HG03520 (cell line): ENCODE data around the gene ATP10A.

Source experiments
- ATAC-seq: cut with Tn5 transposase; IDR thresholded peaks from one replicate; pipeline ENCODE4 v1.9.1; 2021; ENCODE audit warnings: mild to moderate bottlenecking, moderate library complexity; ENCODE audit not compliant: unreplicated experiment

The ATP10A gene

GRCh38 chr15:25742776-25743547 lies 120.2 kb downstream of the ATP10A start:
- no peak for ATAC-seq

DNA sequence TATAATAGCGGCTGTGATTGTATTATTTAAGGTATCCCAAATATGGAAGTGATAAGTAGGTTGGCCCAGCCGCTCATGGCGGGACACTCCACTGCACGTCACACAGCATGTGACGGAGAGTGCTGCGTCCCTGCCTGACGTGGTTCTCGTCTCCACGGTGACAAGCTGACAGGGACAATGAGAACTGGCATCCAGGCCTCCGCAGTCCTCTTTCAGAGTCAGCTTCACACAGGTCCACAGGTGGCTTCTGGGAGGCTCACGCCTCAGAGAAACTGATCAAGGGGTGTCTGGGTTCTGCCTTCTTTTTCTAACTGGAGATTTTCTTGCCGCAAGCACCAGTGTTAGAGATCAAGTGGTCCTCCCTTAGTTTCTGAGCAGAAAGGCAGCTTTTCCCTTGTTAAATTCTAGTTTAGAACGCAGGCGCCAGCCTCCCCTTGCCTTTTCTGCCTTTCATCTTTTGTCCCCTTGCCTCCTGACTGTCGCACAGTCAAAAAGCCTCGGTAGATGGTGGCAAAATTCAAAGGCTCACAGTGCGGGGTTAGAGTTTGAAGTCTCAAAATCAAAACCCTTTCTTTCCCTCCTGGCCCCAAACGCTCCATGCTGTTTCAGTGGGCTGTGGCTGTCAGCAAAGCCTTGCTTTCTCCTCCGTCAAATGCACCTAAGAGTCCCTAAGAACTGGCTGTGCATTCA lies 120.9 kb downstream of the ATP10A start:
- no peak for ATAC-seq

GRCh38 chr15:25741256-25741580 lies 121.9 kb downstream of the ATP10A start:
- no peak for ATAC-seq

GRCh38 chr15:25740383-25741255 lies 122.5 kb downstream of the ATP10A start:
- no peak for ATAC-seq

- no peak for ATAC-seq
Measured at GRCh38 chr15:25739687-25740121, 123.4 kb downstream of the ATP10A start.

DNA sequence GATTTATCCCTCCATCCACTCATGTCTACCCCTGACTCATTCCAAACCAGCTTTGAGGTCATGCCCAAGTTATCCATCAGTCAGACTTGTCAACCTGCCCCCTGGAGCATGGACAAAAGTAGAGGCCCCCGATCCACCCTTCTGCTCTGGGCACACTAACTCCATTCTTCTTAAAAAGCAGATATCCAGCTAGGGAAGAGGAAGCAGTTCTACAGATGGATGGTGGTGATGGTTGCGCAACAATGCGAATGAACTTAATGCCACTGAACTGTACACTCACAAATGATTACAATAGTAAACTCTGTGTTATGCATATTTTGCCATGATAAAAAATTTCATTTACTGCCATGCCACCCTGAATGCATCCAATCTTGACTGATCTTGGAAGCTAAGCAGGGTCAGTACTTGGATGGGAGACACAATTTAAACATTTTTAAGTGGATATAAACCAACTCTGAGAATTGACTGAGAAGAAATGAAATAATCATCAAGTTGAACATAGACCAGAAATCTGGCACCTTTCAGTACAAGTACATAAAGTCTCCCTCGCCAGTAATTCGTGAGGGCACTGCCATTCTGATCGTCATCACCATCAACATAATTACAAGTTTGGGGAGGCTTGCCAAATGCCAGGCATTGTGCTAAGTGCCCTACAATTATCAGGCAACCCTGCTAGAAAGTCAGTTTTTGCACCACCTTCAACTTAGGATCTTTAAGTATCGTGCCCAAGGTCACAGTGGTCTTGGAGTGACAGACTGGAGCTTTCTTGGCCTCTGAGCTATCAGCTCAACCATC lies 124.8 kb downstream of the ATP10A start:
- no peak for ATAC-seq

DNA sequence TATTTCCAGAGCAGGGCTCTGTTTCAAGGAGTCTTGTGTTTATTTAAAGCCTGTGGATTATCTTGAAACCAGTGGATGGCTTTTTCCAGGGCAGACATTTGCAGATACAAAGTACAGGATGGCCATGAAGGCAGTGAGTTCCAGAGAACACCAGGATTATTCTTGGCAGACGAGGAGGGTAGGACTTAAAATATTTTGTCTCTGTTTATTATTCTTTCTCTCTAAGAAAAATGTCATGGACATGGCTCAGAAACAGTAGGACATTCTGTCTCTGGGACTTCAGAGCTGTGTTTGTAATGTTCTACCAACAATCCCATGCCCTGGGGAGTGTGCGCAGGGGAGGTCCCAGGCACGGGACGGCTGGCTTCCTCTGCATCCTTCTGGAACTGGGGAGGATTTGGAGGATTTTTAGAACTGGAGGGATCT lies 125.9 kb downstream of the ATP10A start:
- no peak for ATAC-seq

DNA sequence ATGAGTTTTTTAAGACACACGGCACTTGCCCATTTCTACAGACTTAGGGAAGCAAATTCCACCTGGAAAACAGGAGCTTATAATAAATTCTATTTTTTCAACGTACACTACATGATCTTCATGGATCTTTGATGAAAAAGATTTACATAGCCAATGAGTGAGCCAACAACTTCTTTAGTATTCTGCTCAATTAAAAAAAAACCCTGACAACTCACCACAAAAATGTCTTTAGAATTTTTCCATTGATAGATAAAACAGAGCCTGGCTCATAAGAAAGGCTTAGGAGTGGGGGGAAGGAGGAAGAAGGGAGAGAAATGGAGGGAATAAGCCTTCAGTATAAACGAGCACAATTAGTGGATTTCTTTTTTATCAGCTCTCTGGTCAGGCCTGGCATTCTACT lies 126.7 kb downstream of the ATP10A start:
- no peak for ATAC-seq

DNA sequence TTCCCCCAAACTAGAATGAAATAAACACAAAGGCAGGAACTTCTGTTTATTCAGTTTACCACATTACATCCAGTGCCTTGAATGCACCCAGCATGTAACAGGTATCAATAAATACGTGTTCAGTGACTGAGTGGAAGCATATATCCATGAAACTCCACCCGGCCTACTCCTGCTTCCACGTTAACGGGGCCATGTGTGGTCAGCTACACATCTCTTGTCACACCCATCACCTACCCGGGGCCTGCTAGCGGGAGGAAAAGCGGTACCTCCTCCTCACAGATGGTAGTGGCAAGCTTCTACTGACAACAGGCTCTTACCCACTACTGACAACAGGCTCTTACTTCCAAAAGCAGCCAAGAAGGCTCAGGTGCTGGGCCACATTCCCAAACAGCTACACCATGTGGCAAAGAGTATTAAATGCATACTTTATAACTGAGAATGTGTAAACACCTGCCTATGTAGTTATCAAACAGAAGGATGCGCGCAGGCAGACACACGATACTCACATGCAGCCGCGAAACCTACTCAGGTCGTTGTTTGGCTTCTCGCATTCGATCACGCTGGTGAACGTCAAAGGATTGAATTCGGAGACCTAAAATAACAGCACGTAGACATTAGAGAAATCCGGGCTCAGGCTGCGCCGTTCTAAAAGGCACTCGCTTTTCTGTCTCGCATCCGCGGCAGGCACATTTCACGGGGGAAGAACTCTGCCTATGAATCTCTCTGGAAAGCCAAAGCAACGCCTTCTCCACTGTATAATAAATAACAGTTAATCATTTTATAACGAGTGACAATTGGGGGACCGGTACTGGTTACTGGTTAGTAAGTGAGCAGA lies 127.4 kb downstream of the ATP10A start:
- ATAC-seq = no peak

DNA sequence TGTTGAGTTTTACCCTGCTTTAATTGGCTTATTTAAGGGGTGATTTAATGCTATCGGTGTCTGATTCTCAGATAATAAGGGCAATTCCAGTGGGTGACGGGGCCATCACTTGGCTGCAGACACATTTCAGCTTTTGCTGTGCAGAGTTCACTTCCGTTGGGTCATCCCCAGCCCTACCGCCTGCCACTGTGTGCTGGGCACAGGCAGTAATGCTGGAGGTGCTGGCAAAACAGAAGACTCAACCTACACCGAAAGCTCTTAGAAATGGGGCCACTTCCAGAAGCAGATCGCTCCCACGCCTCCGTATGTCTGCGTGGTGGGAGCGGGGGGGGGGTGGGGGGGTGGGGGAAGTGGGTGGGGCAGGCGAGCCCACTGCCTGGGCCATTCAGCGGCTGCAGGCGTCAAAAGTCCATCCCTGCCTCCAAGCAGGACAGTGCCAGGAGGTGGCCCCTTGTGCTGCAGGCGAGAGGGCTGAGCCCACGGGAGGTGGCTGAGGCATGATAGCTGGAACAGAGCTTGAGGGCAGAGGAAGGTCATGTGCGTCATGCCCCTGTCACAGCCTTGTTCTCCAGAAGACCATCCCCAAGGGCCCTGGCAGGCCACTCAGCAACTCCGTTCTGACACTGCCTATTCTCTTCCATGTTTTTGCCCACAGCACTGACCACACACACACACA lies 128.3 kb downstream of the ATP10A start:
- no peak for ATAC-seq

GRCh38 chr15:25733856-25734679 lies 129.1 kb downstream of the ATP10A start:
- no peak for ATAC-seq

DNA sequence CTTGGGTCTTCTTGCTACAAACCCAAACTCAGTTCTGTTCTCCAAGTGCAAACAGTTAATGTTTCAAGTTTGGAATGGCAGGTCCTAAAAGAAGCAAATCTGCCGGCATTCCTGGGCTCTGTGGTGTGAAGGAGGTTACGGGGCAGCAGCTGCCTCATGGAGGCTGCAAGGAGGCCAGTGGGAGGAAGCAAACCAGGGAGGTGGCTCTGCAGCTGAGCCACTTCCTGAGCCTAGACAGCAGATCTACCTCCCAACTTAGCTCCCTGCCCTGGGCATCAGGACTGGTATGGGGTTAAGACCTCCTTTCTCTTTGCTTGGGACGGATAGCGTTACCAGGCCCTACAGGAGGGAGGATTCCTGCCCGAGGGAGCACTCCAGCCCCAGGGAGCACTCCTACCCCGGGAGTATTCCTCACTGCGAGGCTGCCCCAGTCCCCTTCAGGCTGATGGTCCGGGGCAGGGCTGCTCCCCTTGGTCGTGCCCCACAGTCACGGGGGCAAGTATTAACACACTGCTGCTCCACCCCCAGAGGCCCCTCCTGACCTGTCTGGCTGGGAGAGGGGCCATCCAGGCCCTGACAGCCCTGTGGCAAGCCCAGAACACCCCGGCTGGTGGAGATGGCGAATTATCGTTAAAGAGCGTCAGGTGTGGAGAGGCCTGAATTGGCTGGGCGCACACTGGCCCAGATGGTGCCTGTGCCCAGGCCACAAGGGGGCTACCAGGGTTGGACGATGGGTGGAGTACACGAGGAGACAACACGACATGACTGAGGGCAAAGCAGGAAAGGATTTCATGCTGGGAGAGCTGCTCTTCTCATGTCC lies 129.9 kb downstream of the ATP10A start:
- no peak for ATAC-seq

- ATAC-seq = no peak
Measured at GRCh38 chr15:25732191-25732590, 130.9 kb downstream of the ATP10A start.

DNA sequence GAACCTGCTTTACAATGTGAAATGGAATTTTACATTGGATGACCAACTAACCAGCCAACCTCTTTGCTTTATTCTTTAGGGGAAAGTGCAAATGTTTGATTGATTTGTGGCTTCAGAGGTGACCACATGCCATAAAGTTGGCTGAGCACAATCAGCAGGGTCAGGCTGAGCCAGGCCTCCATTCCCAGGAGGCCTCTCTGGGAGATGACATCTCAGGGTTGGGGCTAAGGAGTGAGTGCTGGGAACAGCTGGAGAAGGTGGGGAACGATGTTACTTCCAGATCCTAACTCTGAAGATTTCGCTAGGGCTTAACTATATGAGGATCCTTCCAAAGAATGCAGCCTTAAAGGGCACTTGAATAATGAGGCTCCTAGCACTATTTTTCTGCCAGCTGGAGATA lies 131.7 kb downstream of the ATP10A start:
- no peak for ATAC-seq

DNA sequence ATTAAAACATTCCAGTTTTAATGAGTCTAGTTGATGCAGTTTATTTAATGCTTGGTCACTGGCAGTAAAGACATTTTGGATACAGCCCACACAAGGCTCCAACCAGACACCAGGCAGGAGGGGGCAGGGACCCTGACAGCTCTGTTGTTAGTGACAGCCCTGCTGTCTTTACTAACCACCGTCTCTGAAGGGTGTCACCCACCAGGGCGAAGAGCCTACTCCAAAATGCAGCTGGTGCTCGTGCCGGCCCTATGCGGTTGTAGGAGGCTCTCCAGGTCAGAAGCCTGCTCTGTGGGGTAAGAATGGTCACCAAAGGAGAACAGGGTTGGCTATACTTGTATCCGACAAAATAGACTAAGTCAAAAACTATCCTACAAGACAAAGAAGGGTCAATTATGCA lies 132.2 kb downstream of the ATP10A start:
- no peak for ATAC-seq

DNA sequence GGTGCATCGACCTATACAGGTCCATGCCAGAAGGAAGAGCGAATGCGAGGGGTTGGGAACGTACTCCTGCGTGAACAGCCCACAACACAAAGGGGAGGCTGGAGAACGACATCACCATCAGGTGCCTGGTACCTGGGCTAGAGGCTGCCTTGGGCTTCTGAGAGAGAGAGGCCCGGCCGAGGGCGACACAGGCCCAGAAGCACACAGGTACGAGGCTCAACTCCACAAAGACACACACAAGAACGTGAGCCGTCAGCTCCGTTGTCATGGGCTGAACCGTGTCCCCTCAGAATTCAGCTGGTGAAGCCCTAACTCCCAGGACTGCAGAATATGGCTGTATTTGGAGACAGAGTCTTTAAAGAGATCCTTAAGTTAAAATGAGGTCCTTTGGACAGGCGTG lies 134.3 kb downstream of the ATP10A start:
- no peak for ATAC-seq

DNA sequence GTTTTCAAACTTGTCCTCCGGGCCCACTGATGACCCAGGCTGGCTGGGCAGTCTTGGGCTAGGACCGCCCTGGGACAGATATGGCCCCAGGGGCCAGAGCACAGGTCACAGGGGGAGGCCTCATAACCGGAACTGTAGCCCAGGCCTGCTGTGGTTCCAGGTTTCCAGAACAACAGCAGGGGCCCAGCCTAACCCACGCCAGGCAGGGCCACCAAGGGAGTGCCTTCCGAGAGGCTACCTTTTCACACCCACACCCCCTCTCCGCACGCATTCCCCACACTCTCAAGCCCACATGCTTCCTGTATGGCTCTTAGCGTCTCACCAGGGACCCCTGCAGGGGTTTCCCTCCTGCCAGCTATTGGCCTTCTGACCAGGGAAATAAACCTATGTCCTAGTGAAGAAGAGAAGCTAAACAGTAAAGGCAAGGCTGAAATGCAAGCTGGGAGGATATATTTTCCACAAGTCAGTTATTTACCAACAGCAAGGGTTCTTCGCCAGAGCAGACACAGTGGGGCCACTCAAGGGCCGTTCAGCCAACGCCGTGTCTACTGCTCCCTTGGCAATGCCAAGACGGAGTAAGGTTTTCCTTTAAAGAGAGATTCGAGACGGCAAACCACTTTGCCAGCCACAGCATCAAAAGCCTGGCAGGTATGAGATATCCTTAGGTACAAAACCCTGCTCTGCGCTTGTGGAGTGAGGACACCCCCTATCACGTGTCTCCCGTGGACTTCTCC lies 135.1 kb downstream of the ATP10A start:
- no peak for ATAC-seq
